T47D (cell line): ENCODE data around the gene WDR73.

Experiments used
- DNase-seq, 2 experiments: peaks; one replicate each; pipeline versions ENCODE4 v3.0.0 to v3.0.0-alpha.2; 2011 to 2012; ENCODE audit warnings: low read depth in 1 of 2, low spot score in 1 of 2
- JUND ChIP-seq: IDR thresholded peaks from 2 replicates; pipeline ENCODE4 v1.6.1; 2012; ENCODE audit warnings: low read depth
- in situ Hi-C: cut with HindIII; loops from 2 replicates; pipeline ENCODE4 v1.10.0; 2016; ENCODE audit warnings: low sequenced_read_pairs, low pct_unique_long_range_greater_than_20kb

Gene WDR73

GRCh38 chr15:84669726-84670125 is 15.6 kb upstream of the WDR73 start:
- DNase-seq = no peak
- in situ Hi-C loops = no loop called here
- TF ChIP-seq JUND = no peak

- no peak for TF ChIP-seq JUND
- no peak for DNase-seq
- in situ Hi-C loops = no loop called here
These were observed 14.3 kb upstream of the WDR73 start for GRCh38 chr15:84668221-84668982.

DNA sequence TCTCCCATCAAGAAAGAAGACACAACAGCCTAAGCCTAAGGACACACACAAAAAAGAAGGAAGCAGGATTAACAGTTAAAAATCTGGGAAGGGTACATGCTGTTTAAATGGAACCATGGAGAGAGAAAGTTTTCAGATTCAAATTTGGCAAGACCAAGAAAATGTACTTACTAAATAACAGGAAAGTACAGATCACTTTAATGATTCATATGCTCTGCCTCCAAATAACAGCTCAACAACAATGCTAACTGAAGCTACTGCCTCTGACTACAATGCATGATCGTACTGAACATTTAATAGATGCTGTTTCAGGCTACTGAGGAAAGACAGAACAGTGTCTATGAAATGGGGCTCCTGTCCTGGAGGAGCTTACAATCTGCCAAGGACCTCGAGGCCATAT is 12.3 kb upstream of the WDR73 start:
- no peak for DNase-seq
- in situ Hi-C loops = no loop called here
- no peak for TF ChIP-seq JUND

DNA sequence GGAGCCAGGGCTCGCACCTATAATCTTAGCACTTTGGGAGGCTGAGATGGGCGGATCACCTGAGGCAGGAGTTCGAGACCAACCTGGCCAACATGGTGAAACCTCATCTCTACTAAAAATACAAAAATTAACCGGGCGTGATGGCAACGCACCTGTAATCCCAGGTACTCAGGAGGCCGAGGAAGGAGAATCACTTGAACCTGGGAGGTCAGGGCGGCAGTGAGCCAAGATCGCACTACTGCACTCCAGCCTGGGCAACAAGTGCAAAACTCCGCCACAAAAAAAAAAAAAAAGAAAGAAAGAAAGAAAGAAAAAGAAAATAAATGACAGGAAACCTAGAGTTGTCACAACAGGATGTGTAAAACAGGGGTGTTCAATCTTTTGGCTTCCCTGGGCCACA is 6.9 kb upstream of the WDR73 start:
- no peak for DNase-seq
- in situ Hi-C loops = no loop called here
- TF ChIP-seq JUND = no peak

DNA sequence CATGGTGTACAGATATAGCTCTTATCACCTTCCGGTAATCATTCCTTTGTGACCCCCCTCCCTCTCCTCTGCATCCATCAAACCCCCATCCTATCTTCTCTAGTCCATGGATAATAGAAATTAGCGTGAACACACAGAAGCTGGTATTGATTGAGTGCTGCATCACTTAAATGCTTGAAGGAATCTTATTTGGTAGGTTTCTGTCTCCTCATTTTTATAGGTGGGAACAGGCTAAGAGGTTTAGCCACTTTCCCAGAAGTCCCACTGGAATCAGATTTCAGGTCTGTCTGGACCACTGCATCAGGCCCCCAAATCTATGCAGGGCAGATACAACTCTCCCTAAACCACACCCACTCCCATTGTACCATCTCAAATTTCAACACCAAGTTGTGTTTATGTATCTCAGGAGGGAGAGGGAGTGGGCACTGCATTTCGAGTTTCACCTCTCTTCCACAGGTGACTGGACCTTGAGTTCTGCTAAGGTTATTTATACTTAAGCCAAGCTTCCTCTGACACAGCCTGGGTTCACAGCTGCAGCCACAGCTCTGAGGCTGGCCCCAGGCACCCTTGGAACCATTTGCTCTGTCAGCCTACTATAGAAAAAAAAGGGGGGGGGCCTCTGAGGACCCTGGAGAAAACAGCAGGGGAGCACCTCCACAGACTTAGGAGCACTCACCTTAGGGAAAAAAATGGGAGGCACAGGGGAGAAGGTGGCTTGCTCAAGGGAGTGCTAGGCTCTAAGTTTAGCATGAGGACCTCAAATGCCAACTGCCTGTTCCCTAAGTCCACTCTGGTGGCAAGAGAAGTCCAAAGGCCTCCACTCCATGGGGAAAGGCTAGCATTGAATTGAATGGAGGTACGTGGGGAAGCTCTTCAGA is 6.1 kb upstream of the WDR73 start:
- no peak for TF ChIP-seq JUND
- in situ Hi-C loops = no loop called here
- no peak for DNase-seq

GRCh38 chr15:84658788-84659411 is 4.8 kb upstream of the WDR73 start:
- no peak for TF ChIP-seq JUND
- no peak for DNase-seq
- in situ Hi-C loops = no loop called here

- DNase-seq = peak; percentile 77 to 85
- TF ChIP-seq JUND = no peak
- in situ Hi-C loops = no loop called here
These were observed 4.2 kb upstream of the WDR73 start, which contains the start of gene NMB for GRCh38 chr15:84658080-84658787. NMB (minus strand) TSS chr15:84658199; CDS start chr15:84658152, 47 bp downstream.

GRCh38 chr15:84657748-84658079 is 3.6 kb upstream of the WDR73 start:
- DNase-seq = no peak
- in situ Hi-C loops = no loop called here
- TF ChIP-seq JUND = no peak

GRCh38 chr15:84656972-84657371 is 2.9 kb upstream of the WDR73 start:
- TF ChIP-seq JUND = no peak
- no peak for DNase-seq
- in situ Hi-C loops = no loop called here

GRCh38 chr15:84654689-84655453 is 788 bp upstream of the WDR73 start:
- DNase-seq = peak; percentile 75 to 92
- in situ Hi-C loops = no loop called here
- TF ChIP-seq JUND = no peak

- in situ Hi-C loops = no loop called here
- TF ChIP-seq JUND = no peak
These were observed 536 bp downstream of the WDR73 start for GRCh38 chr15:84653584-84653909.

DNA sequence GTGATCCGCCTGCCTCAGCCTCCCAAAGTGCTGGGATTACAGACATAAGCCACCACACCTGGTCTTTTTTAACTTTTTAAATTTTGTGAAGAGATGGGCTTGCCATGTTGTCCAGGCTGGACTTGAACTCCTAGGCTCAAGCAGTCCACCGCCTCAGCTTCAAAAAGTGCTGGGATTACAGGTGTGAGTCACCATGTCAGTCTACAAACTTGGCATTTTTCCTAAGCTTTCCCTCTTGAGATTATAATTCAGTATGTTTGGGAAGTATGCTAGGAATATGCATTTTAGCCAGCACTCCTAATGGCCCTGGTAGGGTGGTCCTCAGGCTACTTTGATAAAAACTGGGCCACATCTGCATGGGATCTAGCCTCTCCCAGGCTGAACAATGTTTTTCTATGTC is 4.4 kb downstream of the WDR73 start:
- TF ChIP-seq JUND = no peak
- in situ Hi-C loops = no loop called here
- no peak for DNase-seq

More at GRCh38 chr15:84653584-84653909, 536 bp downstream of the WDR73 start:
- DNase-seq = no peak
